Right lung (tissue), 5 donors: ENCODE data around the gene HTR1A. TPM values are rescaled to one million over a fixed set of nuclear protein-coding genes. Genes with fewer than 3 reads are reported as not detected.

ENCODE experiments used
- polyA plus RNA-seq, 5 donors: library from polyadenylated mRNA; unstranded; fragments of 120-200 nt; gene quantifications; one replicate each; pipeline versions ENCODE4 v1.2.1 to v1.2.3, GENCODE V29; 2013; ENCODE audit warnings: inconsistent platforms in 1 of 5, low replicate concordance in 1 of 5; ENCODE audit not compliant: insufficient read length in 5 of 5, insufficient read depth in 1 of 5

The HTR1A gene
- polyA plus RNA-seq, 5 donors: 0.05 to 0.09 TPM; not detected in 3

Other genes starting within 250 kb of the HTR1A start
- gene RNF180, start 203.4 kb upstream of the HTR1A start, polyA plus RNA-seq: 10 to 100 TPM in 4 of 5 donors, 1 to 10 TPM in 1; 7.0 to 12.3 (median 11.6) TPM